ENCODE measurements around the gene MB.

The MB gene

DNA sequence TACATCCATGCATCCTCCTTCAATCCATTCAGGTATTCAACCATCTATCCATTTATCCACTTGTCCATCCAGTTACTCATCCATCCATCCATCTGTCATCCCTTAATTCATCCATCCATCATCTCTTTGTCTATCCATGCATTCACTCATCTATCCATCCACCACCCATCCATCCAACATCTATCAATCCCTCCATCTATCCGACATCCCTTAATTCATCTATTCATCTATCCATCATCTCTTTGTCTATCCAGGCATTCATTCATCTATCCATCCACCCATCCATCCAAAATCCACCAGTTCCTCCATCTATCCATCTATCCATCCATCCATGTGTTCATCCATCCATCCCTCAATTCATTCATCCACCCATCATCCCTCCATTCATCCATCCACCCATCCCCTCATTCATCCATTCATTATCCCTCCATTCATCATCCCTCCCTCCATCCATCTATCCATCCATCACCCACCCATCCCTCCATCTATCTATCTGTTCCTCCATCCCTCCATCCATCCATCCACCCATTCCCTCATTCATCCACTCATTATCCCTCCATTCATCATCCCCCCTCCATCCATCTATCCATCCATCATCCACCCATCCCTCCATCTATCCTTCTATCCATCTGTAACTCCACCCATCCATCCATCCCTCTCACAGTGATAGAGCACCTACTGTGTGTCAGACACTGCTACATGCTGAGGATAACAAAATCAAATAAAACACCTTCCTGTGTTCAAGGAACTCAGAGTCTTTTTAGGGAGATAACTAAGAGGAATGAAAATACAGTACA is 1.5 kb upstream of the MB start:
- no peak for DNase-seq (ENCODE audit: low read depth in 2 of 2)

DNA sequence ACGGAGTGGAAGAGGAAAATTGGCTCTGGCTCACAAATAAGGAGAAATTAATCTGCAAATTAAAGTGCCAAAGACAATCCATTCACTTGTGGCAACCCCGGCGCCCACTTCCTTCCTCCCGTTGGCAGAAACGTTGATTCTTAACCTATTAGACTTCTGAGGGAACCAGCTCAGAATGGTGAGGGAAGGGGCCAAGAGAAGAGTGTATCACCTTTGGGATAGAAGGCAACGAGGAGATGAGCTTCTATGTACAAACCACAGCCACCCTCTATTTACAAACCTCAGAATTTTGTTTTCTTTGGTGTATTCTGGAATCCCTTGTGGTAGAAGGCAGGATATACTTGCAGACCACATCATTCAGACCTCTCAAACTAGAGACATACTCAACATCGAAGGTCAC is 1.1 kb downstream of the MB start:
- DNase-seq (ENCODE audit: low read depth in 2 of 2), result no peak

DNA sequence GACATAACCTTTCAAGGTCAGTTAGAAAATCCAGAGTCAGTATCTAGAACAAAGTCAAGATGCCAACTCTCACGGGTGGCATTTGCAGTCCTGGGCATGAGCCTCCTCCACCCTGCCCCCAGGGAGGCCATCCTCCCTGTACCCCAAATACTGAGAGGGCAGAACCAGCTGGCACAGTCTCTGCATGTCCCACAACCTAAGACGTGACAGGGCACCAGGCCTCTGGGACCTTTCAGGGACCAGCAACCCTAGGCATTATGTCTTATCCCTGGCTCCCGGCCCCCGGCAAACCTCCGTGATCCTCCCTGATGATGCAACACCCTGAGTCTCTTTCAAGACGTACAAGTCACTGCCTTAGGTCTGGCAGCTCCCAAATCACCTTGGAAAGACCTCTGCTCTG is 2.0 kb downstream of the MB start:
- no peak for DNase-seq (ENCODE audit: low read depth in 2 of 2)

DNA sequence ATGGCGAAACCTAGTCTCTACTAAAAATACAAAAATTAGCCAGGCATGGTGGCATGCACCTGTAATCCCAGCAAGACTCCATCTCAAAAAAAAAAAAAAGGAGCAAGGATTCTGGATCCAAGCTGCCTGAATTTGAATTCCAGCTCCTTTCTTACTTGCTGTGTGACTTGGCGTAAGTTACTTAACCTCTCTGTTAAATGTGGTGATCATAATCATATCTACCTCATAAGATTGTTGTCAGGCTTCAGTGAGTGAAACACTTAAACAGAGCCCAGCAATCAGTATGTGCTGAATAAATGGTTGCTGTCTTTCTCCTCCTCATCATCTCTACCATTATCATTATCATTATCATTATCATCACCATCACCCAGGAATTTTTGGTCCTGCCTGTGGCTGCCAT is 2.7 kb downstream of the MB start:
- no peak for DNase-seq (ENCODE audit: low read depth in 2 of 2)

DNA sequence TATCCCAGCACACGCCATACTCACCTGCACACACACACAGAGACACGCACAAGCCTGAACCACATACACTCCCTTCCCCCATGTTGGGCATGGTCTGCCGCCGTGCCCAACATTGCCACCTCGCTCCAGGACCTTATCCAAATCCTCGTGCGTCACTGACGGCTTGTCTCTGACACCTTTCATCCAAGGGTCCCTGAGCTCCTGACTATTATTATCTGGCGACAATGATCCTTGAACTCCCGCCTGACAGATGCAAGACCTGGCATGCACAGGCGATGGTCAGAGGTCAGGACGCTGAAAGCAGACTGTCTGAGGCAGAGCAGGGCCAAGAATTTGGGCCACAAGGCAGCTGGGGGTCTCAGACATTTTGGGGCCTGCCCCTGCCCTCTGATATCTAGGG is 4.2 kb downstream of the MB start:
- DNase-seq (ENCODE audit: low read depth in 2 of 2), result no peak

DNA sequence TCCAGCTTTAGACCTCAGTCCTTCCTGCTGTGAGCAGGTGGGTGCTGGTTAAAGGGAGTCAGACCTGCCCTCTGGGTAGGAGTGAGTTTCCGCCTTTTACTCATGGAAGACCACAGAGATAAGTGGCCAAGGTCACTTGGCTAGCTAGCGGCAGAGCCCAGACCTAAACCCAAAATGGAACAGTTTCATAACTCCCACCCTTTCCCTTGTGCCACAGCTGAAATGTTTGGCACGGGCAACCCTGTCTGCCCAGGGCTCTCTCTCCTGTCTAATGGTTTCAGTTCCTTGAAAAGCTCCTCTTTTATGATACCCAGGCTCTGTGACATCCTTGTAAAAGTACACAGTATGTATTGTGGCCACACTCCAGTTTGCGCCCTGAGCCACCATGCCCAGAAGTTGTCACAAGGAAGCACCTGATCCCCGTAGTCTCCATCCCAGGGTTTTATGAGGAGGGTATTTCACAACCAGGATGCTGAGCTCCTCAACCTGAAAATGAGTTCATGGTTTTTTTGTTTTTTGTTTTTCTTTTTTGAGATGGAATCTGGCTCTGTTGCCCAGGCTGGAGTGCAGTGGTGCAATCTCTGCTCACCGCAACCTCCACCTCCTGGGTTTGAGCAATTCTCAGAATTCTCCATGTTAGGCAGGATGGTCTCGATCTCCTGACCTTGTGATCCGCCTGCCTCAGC is 5.1 kb downstream of the MB start:
- no peak for DNase-seq (ENCODE audit: low read depth in 2 of 2)

DNA sequence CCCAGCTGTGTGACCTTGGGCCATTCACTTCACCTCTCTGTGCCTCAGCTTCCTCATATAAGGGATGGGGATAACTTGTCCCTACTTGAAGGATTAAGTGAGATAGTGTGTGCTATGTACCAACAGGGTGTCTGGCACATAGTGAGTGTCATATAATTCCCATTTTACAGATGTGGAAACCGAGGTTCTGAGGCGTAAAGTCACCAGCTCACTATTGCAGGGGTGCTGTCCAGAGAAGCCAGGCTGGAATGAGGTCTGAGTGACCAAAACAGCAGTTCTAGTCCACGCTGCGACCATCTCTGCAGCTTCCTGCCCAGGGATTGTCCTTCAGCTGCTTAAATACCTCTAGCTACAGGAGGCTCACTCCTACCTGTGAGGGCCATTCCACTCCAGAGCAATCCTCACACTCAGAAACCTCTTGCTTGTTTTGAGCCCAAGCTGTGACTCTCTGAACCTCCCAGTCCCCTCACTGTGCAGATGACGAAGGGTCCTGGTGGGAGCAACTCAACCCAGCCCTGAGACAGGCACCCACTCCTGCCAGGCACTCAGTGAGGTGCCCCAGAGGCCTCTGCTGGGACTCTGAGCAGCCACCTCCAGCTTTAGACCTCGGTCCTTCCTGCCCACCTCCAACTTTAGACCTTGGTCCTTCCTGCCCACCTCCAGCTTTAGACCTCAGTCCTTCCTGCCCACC is 5.8 kb downstream of the MB start:
- no peak for DNase-seq (ENCODE audit: low read depth in 2 of 2)

DNA sequence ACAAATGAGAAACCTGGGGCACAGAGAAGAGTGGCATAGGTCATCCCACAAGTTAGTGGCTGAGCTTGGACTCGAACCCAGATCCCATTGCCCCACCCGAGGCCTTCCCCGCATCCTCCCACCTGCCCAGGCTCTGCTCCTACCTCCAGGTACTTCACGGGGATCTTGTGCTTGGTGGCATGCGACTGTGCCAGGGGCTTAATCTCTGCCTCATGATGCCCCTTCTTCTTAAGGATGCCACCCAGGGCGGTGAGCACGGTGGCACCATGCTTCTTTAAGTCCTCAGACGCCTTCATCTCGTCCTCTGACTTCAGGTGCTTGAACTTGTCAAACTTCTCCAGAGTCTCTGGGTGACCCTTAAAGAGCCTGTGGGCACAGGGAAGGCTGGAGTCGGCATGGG is 6.4 kb downstream of the MB start:
- no peak for DNase-seq (ENCODE audit: low read depth in 2 of 2)

DNA sequence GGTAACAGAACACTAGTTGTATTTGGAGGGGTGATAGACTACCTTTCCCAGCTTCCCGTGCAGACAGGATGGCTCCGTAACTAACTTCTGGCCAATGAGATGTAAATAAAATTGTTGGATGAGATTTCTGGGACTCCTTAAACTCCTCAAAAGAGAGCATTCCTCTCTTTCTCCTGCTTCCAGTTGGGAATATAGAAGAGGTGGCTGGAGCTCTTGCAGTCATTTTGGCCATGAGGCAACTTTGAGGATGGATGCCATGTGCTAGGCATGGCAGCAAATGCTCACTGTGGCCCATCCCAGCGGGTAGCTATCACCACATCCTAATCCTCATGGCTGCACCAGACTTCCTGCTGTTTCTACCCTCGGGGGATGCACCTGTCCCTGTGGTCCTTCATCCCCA is 7.4 kb downstream of the MB start:
- no peak for DNase-seq (ENCODE audit: low read depth in 2 of 2)

DNA sequence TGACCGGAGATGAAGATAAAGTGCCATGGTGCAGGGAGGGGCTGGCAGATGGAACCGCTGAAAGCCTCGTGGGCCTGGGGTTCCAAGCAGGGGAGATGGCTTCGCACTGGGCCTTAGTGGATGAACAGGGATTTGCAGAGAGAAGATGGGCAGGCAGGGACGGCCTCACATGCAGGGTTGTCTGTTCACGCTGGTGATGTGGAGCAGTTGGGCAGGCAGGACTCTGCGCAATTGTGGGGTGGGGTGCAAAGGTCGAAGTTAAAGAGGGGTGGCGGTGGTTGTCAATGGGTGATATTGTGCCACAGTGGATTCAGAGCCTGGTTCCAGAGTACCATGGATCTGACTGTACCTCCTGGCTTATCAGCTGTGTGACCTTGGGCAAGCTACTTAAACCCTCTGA is 7.9 kb downstream of the MB start:
- no peak for DNase-seq (ENCODE audit: low read depth in 2 of 2)

DNA sequence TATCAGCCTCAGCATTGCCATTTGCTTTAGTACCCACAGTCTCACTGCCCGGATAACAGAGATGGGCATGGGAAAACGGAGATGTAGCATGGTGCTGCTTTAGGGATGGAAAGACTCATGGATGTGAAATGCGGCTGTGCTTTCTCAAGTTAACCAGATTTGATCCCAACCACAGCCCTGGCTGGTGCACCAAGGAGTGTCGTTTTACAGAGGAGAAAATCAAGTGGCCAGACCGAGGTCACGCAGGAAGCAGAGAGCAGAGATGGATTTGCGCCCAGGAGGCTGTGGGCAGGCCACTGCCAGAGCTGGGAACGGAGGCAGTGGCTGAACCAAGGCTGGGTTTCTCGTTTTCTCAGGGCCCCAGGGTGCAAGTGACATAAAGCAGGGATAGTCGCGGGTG is 9.0 kb downstream of the MB start:
- no peak for DNase-seq (ENCODE audit: low read depth in 2 of 2)

DNA sequence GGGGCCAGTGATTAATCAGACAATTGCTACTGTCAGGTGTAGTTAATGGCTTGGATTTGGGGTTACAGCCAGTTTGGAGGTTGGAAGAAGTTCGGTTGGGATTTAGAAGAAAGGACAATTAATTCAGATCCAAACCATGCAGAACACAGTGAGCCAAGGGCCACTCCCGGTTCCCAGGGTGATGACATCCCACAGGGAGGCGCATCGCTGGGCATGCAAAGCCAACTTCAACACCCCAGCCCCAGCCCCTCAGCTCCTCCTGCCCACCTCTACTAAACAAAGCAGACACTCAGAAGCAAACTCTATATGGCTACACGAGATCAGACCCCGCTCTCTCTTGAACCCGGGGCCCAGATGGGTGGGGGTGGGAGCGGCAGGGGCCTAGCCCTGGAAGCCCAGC is 10.2 kb downstream of the MB start:
- DNase-seq (ENCODE audit: low read depth in 2 of 2), result no peak

DNA sequence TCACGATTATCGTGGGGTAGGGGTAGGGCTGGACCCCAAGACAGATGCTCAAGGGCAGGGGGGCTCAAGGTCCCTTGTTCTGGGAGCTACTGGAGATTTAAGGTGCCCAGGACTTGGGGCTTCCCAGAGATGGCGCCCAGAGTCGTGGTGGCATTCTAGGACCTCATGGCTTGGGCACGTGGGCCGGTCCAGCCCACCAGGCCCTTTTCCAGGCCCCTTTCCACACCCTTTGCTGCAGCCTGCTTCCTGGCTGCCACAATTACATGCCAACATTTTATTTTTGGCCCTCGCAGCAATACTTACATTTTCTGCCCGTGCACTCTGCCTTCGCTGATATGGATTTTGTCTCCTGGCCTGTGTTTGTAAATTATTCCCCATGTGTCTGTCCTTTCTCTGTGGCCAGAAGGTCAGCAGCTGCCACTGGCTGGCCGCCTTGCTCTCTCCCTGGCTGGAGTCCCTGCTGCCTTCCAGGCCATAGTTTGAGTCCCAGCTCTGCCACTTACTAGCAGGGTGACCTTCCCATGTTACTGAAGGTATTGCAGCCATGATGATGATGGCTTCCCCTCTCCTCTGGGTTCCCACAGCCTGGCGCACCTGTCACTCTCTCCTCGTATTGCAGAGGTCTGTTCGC is 11.2 kb downstream of the MB start:
- DNase-seq (ENCODE audit: low read depth in 2 of 2), result no peak

DNA sequence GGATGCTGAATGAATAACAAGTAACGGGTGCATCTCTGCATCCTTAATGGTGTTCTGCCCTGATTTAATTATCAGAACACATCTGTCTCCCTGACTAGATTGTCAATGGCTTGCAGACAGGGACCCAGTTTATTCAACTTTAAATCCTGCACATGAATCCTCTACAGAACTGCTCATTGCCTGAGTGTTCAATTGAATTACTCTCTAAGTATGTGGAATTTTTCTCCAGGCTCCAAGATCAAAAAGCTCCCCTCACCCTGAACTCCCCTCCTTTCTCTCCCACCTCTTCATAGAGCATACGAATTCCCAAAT is 11.8 kb downstream of the MB start:
- DNase-seq (ENCODE audit: low read depth in 2 of 2), result no peak

DNA sequence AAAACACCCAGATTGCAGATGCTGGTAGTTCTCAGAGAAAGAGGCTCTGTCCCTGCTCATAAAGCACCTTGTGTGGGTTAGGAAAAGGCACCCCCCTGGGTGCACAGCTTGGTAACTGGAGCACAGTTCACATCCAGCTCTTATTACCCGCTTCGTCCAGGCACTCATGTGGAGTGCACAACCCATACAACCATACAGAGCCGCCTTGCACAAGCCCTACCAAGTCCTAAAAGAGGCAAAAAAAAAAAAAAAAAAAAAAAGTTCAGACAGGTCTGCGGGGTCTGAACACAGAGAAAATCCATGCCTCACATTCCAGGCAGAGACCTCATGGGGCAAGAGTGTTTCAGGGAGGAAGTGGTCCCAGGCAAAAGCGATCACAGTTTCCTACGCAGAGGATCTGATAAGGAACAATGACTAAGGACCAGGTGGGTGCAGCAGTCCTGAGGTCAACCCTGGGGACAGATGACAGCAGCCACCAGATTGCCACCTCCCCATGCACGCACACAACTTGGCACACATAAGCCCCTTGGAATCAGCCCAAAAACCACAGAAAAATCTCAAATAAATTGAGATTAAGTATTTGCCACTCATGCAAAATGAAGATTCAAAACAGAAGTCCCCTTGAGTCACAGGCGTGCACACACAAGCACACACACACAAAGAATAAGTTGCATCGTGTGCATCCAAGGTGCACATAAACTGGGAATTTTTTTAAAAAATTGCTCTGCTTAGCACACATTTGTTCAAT is 12.3 kb downstream of the MB start:
- no peak for DNase-seq (ENCODE audit: low read depth in 2 of 2)

DNA sequence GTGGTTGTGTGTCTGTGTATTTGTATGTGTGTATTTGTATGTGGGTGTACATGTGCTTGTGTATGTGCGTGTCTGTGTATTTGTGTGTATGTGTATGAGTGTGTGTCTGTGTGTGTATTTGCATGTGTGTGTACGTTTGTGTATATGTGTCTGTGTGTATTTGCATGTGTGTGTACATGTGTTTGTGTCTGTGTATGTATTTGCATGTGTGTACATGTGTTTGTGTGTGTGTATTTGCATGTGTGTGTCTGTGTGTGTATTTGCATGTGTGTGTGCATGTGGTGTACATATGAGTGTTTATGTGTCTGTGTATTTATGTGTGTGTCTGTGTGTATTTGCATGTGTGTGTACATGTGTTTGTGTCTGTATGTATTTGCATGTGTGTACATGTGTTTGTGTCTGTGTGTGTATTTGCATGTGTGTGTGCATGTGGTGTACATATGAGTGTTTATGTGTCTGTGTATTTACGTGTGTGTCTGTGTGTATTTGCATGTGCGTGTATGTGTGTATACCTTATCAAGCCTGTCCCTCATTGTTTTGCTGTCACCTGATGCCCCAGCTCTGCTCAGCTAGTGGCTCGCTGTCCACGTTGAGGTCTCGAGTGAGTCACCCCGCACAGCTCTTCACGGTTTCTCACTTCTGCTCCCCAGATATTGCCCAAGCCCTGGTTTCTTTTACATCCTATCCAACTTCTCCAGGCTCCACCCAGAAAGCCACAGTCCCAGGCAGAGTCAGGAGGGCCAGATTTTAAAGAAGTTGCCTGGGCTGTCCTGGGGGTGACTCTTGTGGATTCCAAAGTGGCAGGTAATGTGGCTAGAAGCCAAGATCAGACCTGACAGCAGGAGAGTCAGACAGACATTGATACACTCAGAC is 15.2 kb downstream of the MB start:
- DNase-seq (ENCODE audit: low read depth in 2 of 2), result no peak

DNA sequence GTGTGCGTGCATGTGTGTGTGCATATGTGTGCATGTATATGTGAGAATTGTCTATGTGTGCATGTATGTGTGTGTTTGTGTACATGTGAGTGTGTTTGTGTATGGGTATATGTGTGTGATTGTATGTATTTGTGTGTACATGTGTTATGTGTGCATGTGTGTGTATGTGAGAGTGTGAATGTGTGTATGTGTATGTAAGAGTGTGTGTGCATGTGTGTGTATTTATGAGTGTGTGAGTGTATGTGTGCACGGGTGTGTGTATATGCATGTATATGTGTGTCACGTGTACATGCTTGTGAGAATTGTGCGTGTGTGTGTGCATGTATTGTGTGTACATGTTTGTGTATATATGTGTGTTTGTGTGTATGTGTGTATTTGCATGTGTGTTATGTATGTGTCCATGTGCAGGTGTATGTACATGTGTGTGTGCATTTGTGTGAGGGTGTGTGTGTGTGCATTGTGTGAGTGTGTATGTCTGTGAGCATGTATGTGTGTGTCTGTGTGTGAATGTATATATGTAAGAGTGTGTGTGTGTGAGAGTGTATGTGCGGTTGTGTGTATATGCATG is 16.0 kb downstream of the MB start:
- DNase-seq (ENCODE audit: low read depth in 2 of 2), result no peak

DNA sequence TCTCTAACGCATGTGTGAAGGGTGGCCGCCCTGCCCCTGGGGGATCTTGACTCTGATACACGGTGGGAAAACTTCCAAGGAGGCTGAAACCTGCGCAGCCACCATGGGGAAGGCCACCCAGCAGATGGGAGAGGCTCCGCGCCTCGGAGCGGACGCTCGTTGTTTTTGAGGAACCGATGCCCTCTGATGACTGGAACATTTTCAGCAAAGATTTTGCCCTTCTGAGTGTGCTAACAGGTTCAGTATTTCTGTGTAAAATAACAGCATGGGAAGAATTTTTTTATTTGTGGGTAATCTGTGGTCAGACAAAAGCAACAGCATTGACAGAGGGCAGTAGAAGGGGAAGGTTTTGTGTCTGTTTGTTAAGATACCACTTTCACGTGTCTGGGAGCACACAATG is 16.7 kb downstream of the MB start:
- no peak for DNase-seq (ENCODE audit: low read depth in 2 of 2)

DNA sequence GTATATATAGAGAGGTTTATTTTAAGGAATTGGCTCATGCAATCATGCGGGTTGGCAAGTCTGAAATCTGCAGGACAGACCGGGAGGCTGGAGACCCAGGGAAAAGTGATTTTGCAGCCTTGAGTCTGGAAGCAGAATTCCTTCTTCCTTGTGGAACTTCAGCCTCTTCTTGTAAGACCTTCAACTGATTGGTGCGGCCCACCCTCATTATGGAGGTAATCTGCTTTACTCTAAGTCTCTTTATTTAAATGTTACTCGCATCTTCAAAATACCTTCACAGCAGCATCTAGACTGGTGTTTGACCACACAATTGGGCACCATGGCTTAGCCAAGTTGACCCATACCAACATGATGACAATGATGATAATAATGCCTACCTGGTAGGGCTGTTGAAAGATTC is 17.8 kb downstream of the MB start:
- DNase-seq (ENCODE audit: low read depth in 2 of 2), result no peak

DNA sequence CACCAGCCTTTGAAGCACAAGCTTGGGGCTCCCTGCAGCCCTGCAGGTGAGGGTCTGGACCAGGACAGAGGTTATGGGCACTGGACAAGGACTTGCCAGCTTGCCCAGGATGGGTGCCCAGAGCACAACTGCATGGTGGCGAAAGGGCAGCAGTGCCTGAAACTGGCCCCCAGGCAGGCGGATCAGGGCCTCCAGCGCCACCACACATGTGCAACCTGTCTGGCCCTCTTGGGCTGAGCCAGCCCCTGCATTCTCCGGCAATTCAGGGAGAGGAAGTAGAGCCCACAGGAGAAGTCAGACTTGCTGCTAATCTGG is 18.8 kb downstream of the MB start:
- DNase-seq (ENCODE audit: low read depth in 2 of 2), result no peak
